ENCODE results near the gene PLK5. TPM values are rescaled to one million over a fixed set of nuclear protein-coding genes. Genes with fewer than 3 reads are reported as not detected.
"Not testable (repeated sequence)": the region's sequence is repeated elsewhere in the genome, so short reads cannot be mapped to it uniquely, and the experiment has no call there.

PLK5 gene
- total and polyA plus RNA-seq, 2 experiments from 2014 or later = 0.87 to 1.2 TPM

- Histone ChIP-seq H3K36me3 (no peaks in the 10 kb centered on the region), H3K9me3 (ENCODE audit: low read depth) (no peaks in the 10 kb centered on the region), H3K4me3 (no peak overlapping the region), H3K27me3 (peaks cover 8% of the 10 kb centered on the region), H3K4me1 (ENCODE audit: low read depth) (no peaks in the 10 kb centered on the region), H3K27ac (no peak overlapping the region)
- no peak for TF ChIP-seq CTCF (IDR thresholded peaks at IDR 0.05; ENCODE audit: low read depth, low read length)
- DNase-seq (ENCODE audit: low read depth in 1 of 2, low spot score in 1 of 2) = no peak
These were observed 11.1 kb downstream of the PLK5 start for GRCh38 chr19:1534972-1535371.

GRCh38 chr19:1535699-1536098 is 11.8 kb downstream of the PLK5 start:
- H3K27ac ChIP-seq = not testable (repeated sequence)

GRCh38 chr19:1538978-1539377 is 15.1 kb downstream of the PLK5 start:
- Histone ChIP-seq H3K9me3 (ENCODE audit: low read depth) (no peaks in the 10 kb centered on the region), H3K36me3 (no peaks in the 10 kb centered on the region), H3K27me3 (peaks cover 3% of the 10 kb centered on the region), H3K4me3 (no peak overlapping the region), H3K4me1 (ENCODE audit: low read depth) (no peaks in the 10 kb centered on the region), H3K27ac (no peak overlapping the region)
- no peak for TF ChIP-seq CTCF (IDR thresholded peaks at IDR 0.05; ENCODE audit: low read depth, low read length)
- peak in 1 of 2 donors; percentile 25 for DNase-seq (ENCODE audit: low read depth in 1 of 2, low spot score in 1 of 2)

More at GRCh38 chr19:1535699-1536098, 11.8 kb downstream of the PLK5 start:
- not testable (repeated sequence) for H3K4me3 ChIP-seq; DNase-seq (ENCODE audit: low read depth in 1 of 2, low spot score in 1 of 2); H3K36me3 ChIP-seq; H3K9me3 ChIP-seq (ENCODE audit: low read depth); H3K27me3 ChIP-seq; H3K4me1 ChIP-seq (ENCODE audit: low read depth)

GRCh38 chr19:1539749-1540148 is 15.9 kb downstream of the PLK5 start:
- H3K27me3 ChIP-seq = peaks cover 11% of the 10 kb centered on the region
- not testable (repeated sequence) for H3K4me3 ChIP-seq; DNase-seq (ENCODE audit: low read depth in 1 of 2, low spot score in 1 of 2); H3K36me3 ChIP-seq; H3K4me1 ChIP-seq (ENCODE audit: low read depth); H3K9me3 ChIP-seq (ENCODE audit: low read depth); H3K27ac ChIP-seq

- Histone ChIP-seq H3K27ac (no peak overlapping the region), H3K4me3 (no peak overlapping the region), H3K27me3 (peaks cover 16% of the 10 kb centered on the region), H3K36me3 (no peaks in the 10 kb centered on the region), H3K4me1 (ENCODE audit: low read depth) (no peaks in the 10 kb centered on the region), H3K9me3 (ENCODE audit: low read depth) (no peaks in the 10 kb centered on the region)
- no peak for DNase-seq (ENCODE audit: low read depth in 1 of 2, low spot score in 1 of 2)
- TF ChIP-seq CTCF (IDR thresholded peaks at IDR 0.05; ENCODE audit: low read depth, low read length) = no peak
These were observed 16.6 kb downstream of the PLK5 start for GRCh38 chr19:1540365-1540925.

- DNase-seq (ENCODE audit: low read depth in 1 of 2, low spot score in 1 of 2) = no peak
- no peaks in the 10 kb centered on the region for H3K9me3 ChIP-seq (ENCODE audit: low read depth)
- no peaks in the 10 kb centered on the region for H3K4me1 ChIP-seq (ENCODE audit: low read depth)
- peaks cover 15% of the 10 kb centered on the region for H3K27me3 ChIP-seq
- H3K27ac ChIP-seq = no peak overlapping the region
- no peaks in the 10 kb centered on the region for H3K36me3 ChIP-seq
- TF ChIP-seq CTCF (IDR thresholded peaks at IDR 0.05; ENCODE audit: low read depth, low read length) = no peak
- H3K4me3 ChIP-seq = no peak overlapping the region
These were observed 25.6 kb downstream of the PLK5 start for GRCh38 chr19:1549332-1549945.
